ENCODE data around the gene PRR30. TPM values are rescaled to one million over a fixed set of nuclear protein-coding genes. Genes with fewer than 3 reads are reported as not detected.

Gene PRR30
- total RNA-seq, 2 experiments from 2014 or later: not detected

DNA sequence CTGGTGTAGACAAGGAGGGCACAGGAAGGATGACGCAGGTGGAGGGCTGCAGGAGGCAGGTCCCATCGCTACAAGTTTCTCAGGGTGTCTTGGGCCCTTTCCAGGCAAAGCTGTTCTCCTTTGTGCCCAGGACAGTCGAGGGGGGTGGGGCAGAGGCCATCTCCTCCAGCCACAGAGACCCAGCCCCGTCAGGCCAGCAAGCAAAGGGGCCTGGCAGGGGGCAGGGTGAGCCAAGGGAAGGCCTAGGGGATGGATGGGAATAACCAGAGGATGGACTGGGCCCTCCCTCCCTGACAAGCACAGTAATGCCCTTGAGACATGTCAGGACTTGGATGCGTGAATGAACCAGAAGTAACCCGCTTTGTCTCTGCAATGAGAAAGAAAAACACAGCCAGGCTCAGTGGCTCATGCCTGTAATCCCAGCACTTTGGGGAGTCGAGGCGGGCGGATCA, 15.9 kb upstream of the PRR30 start:
- ChIA-PET POLR2A (no interaction called here), CTCF (no interaction called here)
- Histone ChIP-seq H3K4me1 (ENCODE audit: insufficient read depth, low read length) (no peaks in the 10 kb centered on the region), H3K4me3 (ENCODE audit: low read length) (no peak overlapping the region), H3K27ac (ENCODE audit: low read depth in 1 of 2, low read length in 2 of 2) (no peak overlapping the region), H3K9me3 (ENCODE audit: control insufficient read depth in 1 of 2, insufficient read depth in 1 of 2, low read length in 2 of 2) (no peaks in the 10 kb centered on the region), H3K27me3 (ENCODE audit: control insufficient read depth in 1 of 2, insufficient read depth in 2 of 2, low read length in 2 of 2) (no peaks in the 10 kb centered on the region), H3K36me3 (ENCODE audit: insufficient read depth, low read length) (no peaks in the 10 kb centered on the region)
- ATAC-seq (ENCODE audit: poor library complexity) (no peak), DNase-seq (no peak)
- Mint-ChIP-seq H3K27me3 (peaks cover 4% of the 10 kb centered on the region), H3K4me1 (ENCODE audit: low read depth) (no peaks in the 10 kb centered on the region), H3K9me3 (no peaks in the 10 kb centered on the region), H3K4me3 (no peak overlapping the region), H3K36me3 (ENCODE audit: low read depth) (no peaks in the 10 kb centered on the region), H3K27ac (no peak overlapping the region)
- intact Hi-C loops (cut with DNase I, micrococcal nuclease): no loop called here
- TF ChIP-seq, protein P1, sequence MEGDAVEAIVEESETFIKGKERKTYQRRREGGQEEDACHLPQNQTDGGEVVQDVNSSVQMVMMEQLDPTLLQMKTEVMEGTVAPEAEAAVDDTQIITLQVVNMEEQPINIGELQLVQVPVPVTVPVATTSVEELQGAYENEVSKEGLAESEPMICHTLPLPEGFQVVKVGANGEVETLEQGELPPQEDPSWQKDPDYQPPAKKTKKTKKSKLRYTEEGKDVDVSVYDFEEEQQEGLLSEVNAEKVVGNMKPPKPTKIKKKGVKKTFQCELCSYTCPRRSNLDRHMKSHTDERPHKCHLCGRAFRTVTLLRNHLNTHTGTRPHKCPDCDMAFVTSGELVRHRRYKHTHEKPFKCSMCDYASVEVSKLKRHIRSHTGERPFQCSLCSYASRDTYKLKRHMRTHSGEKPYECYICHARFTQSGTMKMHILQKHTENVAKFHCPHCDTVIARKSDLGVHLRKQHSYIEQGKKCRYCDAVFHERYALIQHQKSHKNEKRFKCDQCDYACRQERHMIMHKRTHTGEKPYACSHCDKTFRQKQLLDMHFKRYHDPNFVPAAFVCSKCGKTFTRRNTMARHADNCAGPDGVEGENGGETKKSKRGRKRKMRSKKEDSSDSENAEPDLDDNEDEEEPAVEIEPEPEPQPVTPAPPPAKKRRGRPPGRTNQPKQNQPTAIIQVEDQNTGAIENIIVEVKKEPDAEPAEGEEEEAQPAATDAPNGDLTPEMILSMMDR (IDR thresholded peaks at IDR 0.05): no peak

DNA sequence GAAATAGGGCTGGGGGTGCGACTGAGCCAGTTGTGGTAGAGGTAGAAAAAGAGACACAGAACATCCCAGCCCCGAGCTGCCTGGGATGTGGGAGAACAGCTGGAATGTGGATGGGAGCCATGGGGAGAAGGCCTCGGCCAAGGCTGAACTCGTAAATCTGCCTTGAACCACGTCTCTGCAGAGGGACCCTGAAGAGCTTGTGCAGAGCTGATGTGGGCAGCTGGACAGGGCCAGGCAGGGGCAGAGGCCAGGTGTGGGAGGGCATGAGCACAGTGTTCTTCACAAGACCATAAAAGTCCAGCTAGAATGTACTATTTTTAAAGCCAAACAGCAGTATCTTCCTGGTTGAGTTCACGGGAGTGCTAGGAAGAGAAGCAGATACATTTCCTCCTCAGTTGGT, 15.3 kb upstream of the PRR30 start:
- Histone ChIP-seq H3K9me3 (ENCODE audit: control insufficient read depth in 1 of 2, insufficient read depth in 1 of 2, low read length in 2 of 2) (no peaks in the 10 kb centered on the region), H3K36me3 (ENCODE audit: insufficient read depth, low read length) (no peaks in the 10 kb centered on the region), H3K4me1 (ENCODE audit: insufficient read depth, low read length) (no peaks in the 10 kb centered on the region), H3K4me3 (ENCODE audit: low read length) (no peak overlapping the region), H3K27ac (ENCODE audit: low read depth in 1 of 2, low read length in 2 of 2) (no peak overlapping the region), H3K27me3 (ENCODE audit: control insufficient read depth in 1 of 2, insufficient read depth in 2 of 2, low read length in 2 of 2) (no peaks in the 10 kb centered on the region)
- ChIA-PET CTCF (no interaction called here), POLR2A (no interaction called here)
- intact Hi-C loops (cut with DNase I, micrococcal nuclease): loop anchor here in 1 of 2 experiments (5.0 kb wide), 1 partner anchor 43 kb away; no protein-coding TSS in a partner anchor
- Mint-ChIP-seq H3K4me3 (no peak overlapping the region), H3K4me1 (ENCODE audit: low read depth) (no peaks in the 10 kb centered on the region), H3K36me3 (ENCODE audit: low read depth) (no peaks in the 10 kb centered on the region), H3K27me3 (peaks cover 4% of the 10 kb centered on the region), H3K27ac (no peak overlapping the region), H3K9me3 (no peaks in the 10 kb centered on the region)
- DNase-seq (no peak), ATAC-seq (ENCODE audit: poor library complexity) (no peak)
- TF ChIP-seq, protein P1 (IDR thresholded peaks at IDR 0.05): no peak

DNA sequence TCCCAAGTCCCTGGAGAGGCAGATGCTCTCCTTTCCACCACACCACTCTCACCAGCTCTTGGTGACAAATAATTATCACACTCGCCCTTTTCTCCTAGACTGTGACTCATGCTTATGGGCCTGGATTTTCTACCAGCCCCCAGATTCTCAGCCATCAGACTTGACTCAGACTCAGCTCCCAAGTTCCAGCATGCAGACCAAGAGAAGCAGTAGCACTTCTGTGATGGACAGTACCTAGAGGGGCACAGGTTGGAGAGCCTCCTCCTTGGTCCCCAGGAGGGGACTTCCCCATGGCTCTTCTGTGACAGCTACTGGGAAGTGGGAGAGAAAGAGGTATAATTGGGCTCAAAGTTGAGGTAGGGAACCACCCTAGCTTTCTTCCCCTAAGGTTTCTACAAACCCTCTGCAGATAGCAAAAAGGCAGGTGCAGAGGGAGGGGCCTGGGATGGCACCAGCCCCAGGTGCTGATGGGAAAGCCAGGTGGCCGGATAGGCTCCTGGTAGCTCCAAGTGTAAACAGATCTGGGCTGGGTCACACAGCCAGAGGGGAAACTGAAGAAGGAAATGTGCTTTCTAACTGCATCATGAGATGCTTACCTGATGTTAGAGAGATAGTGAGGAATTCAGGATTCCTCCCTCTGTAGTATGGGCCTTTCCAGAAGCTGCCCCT, 13.7 kb upstream of the PRR30 start:
- Mint-ChIP-seq H3K9me3 (no peaks in the 10 kb centered on the region), H3K4me3 (no peak overlapping the region), H3K36me3 (ENCODE audit: low read depth) (no peaks in the 10 kb centered on the region), H3K27ac (no peak overlapping the region), H3K27me3 (peaks cover 4% of the 10 kb centered on the region), H3K4me1 (ENCODE audit: low read depth) (no peaks in the 10 kb centered on the region)
- Histone ChIP-seq H3K36me3 (ENCODE audit: insufficient read depth, low read length) (no peaks in the 10 kb centered on the region), H3K4me1 (ENCODE audit: insufficient read depth, low read length) (no peaks in the 10 kb centered on the region), H3K27me3 (ENCODE audit: control insufficient read depth in 1 of 2, insufficient read depth in 2 of 2, low read length in 2 of 2) (peaks cover 0 to 3% of the 10 kb centered on the region in 2 experiments), H3K4me3 (ENCODE audit: low read length) (no peak overlapping the region), H3K9me3 (ENCODE audit: control insufficient read depth in 1 of 2, insufficient read depth in 1 of 2, low read length in 2 of 2) (no peaks in the 10 kb centered on the region), H3K27ac (ENCODE audit: low read depth in 1 of 2, low read length in 2 of 2) (no peak overlapping the region)
- intact Hi-C loops (cut with DNase I, micrococcal nuclease): loop anchor here in 1 of 2 experiments (5.0 kb wide), 1 partner anchor 44 kb away; no protein-coding TSS in a partner anchor
- DNase-seq: no peak
- ChIA-PET POLR2A (interaction anchor here (1.2 kb wide), 1 partner anchor 101 kb away, joined by 3 read pairs; the partner anchor contains the start of gene AGBL5), CTCF (interaction anchor here (0.7 kb wide), 1 partner anchor 11 kb away, joined by 3 read pairs; no protein-coding TSS in a partner anchor)
- TF ChIP-seq, protein P1 (IDR thresholded peaks at IDR 0.05): no peak
- no peak for ATAC-seq (ENCODE audit: poor library complexity)

Measured in CD4-positive, alpha-beta T cell (primary cell).